ENCODE measurements around the gene FOXL2NB. TPM values are rescaled to one million over a fixed set of nuclear protein-coding genes. Genes with fewer than 3 reads are reported as not detected.

Gene FOXL2NB
- total RNA-seq, 1 experiment from 2014 or later = 11.4 TPM

GRCh38 chr3:138915503-138916498 lies 31.2 kb upstream of the FOXL2NB start:
- peak overlapping the region; percentile 89 for H3K27ac ChIP-seq (ENCODE audit: low read length)
- no peaks in the 10 kb centered on the region for H3K36me3 ChIP-seq (ENCODE audit: control insufficient read depth, insufficient read depth, low read length)
- DNase-seq (ENCODE audit: low read depth, low spot score) (peak; percentile 58), ATAC-seq (peak; percentile 94)
- H3K4me1 ChIP-seq (ENCODE audit: control insufficient read depth, insufficient read depth, low read length) = peaks cover 25% of the 10 kb centered on the region
- in situ Hi-C loops (cut with HindIII; ENCODE audit: low pct_unique_long_range_greater_than_20kb, low sequenced_read_pairs) = no loop called here
- no peaks in the 10 kb centered on the region for H3K27me3 ChIP-seq (ENCODE audit: control insufficient read depth, insufficient read depth, low read length)
- CTCF ChIA-PET = interaction anchor here (0.5 to 2.3 kb wide), 47 partner anchors 17 to 598 kb away, joined by 3 to 31 read pairs (median 4); partner anchors contain the start of genes CEP70 and PIK3CB
- H3K9me3 ChIP-seq (ENCODE audit: control insufficient read depth, insufficient read depth, low read depth, low read length) = no peaks in the 10 kb centered on the region
- no TSS peak for BruUV-seq (replicated peaks)
- POLR2A ChIA-PET = no interaction called here
- peak overlapping the region; percentile 69 to 80 for H3K4me3 ChIP-seq (ENCODE audit: low read depth in 2 of 2, low read length in 2 of 2)
- intact Hi-C loops (cut with micrococcal nuclease; ENCODE audit: unreplicated experiment) = loop anchor here (1.0 to 2.0 kb wide), 3 partner anchors 81 to 217 kb away; partner anchors contain the start of gene PIK3CB
- TF ChIP-seq TCF7L2 (IDR thresholded peaks at IDR 0.05; ENCODE audit: low read depth, low read length) (no peak), SIN3A (IDR thresholded peaks at IDR 0.05; ENCODE audit: borderline replicate concordance, insufficient read depth, low read depth, low read length) (0 out of 2 replicates have a peak, but pooled peaks have one; percentile 2), CTCF (IDR thresholded peaks at IDR 0.05) (peak; percentile 99), REST (IDR thresholded peaks at IDR 0.05; ENCODE audit: insufficient read depth in 1 of 2, low read depth in 2 of 2, low read length in 1 of 2) (no peak), POLR2AphosphoS5 (IDR thresholded peaks at IDR 0.05; ENCODE audit: low read depth, low read length) (peak; percentile 64)

GRCh38 chr3:138916824-138917223 lies 30.2 kb upstream of the FOXL2NB start:
- Histone ChIP-seq H3K27ac (ENCODE audit: low read length) (peak overlapping the region; percentile 87), H3K4me3 (ENCODE audit: low read depth in 2 of 2, low read length in 2 of 2) (peak overlapping the region in 1 of 2 experiments; percentile 80; a peak in 2 of 4 replicates), H3K27me3 (ENCODE audit: control insufficient read depth, insufficient read depth, low read length) (no peaks in the 10 kb centered on the region), H3K4me1 (ENCODE audit: control insufficient read depth, insufficient read depth, low read length) (peaks cover 34% of the 10 kb centered on the region), H3K36me3 (ENCODE audit: control insufficient read depth, insufficient read depth, low read length) (no peaks in the 10 kb centered on the region), H3K9me3 (ENCODE audit: control insufficient read depth, insufficient read depth, low read depth, low read length) (no peaks in the 10 kb centered on the region)
- DNase-seq (ENCODE audit: low read depth, low spot score) (no peak), ATAC-seq (no peak)
- POLR2A ChIA-PET = interaction anchor here (0.6 kb wide), 1 partner anchor 21 kb away, joined by 10 read pairs; no protein-coding TSS in a partner anchor
- TF ChIP-seq SIN3A (IDR thresholded peaks at IDR 0.05; ENCODE audit: borderline replicate concordance, insufficient read depth, low read depth, low read length) = no peak
- no peak for TF ChIP-seq REST (IDR thresholded peaks at IDR 0.05; ENCODE audit: insufficient read depth in 1 of 2, low read depth in 2 of 2, low read length in 1 of 2)
- no peak for TF ChIP-seq POLR2AphosphoS5 (IDR thresholded peaks at IDR 0.05; ENCODE audit: low read depth, low read length)
- TF ChIP-seq CTCF (IDR thresholded peaks at IDR 0.05) = no peak
- no peak for TF ChIP-seq TCF7L2 (IDR thresholded peaks at IDR 0.05; ENCODE audit: low read depth, low read length)
- BruUV-seq (replicated peaks) = no TSS peak
- in situ Hi-C loops (cut with HindIII; ENCODE audit: low pct_unique_long_range_greater_than_20kb, low sequenced_read_pairs) (no loop called here), intact Hi-C loops (cut with micrococcal nuclease; ENCODE audit: unreplicated experiment) (no loop called here)
- CTCF ChIA-PET = interaction anchor here (0.5 to 2.3 kb wide), 22 partner anchors 31 to 1168 kb away, joined by 3 to 31 read pairs (median 3); partner anchors contain the start of gene CEP70

Data from Panc1 (cell line).